K562 treated with DMSO at 1 percent for 4 hours (cell line): ENCODE data around the gene SLC17A4. TPM values are rescaled to one million over a fixed set of nuclear protein-coding genes. Genes with fewer than 3 reads are reported as not detected.

Source experiments
- total RNA-seq: library from RNA; unstranded; fragments of 300-600 nt; gene quantifications from 2 replicates; pipeline ENCODE4 v1.2.3, GENCODE V29; 2022; ENCODE audit not compliant: insufficient read depth

Gene SLC17A4, protein sequence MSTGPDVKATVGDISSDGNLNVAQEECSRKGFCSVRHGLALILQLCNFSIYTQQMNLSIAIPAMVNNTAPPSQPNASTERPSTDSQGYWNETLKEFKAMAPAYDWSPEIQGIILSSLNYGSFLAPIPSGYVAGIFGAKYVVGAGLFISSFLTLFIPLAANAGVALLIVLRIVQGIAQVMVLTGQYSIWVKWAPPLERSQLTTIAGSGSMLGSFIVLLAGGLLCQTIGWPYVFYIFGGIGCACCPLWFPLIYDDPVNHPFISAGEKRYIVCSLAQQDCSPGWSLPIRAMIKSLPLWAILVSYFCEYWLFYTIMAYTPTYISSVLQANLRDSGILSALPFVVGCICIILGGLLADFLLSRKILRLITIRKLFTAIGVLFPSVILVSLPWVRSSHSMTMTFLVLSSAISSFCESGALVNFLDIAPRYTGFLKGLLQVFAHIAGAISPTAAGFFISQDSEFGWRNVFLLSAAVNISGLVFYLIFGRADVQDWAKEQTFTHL
- not detected in 2 replicates for total RNA-seq

DNA sequence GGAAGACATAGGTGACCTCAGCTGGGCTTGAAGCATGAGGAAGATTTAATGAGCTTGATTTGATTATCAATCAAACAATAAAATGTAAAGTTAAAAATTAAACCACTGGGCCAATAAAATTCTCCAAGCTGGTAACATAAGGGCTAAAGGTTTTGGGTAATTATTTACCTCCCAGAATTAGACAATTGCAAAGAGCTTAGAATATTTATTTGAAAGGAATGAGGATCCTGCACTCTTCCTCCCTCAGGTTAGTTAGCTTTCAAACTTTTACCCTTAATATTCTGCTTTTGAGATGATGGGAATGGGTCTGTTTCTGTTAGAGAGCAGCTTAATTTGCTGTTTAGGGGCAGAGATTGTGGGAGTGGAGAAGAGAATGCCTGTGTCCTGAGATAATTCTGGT, at the start of gene SLC17A4:
TSS of gene SLC17A4 (plus strand) at position 208 of the 400 bp plus-strand sequence. CDS start 7,221 bp downstream, outside the sequence.

Other genes with a start within 250 kb of the SLC17A4 start
- not detected in 2 replicates for gene SCGN, start 102.5 kb upstream of the SLC17A4 start, total RNA-seq
- gene SLC17A1, start 77.3 kb downstream of the SLC17A4 start, total RNA-seq: not detected in 2 replicates
- not detected in 2 replicates for gene SLC17A3, start 119.5 kb downstream of the SLC17A4 start, total RNA-seq
- gene SLC17A2, start 175.9 kb downstream of the SLC17A4 start, total RNA-seq: not detected in 2 replicates
- gene TRIM38, start 208.1 kb downstream of the SLC17A4 start, total RNA-seq: 4.9 and 5.7 TPM in 2 replicates